ENCODE measurements around the gene SPATC1L.
"Not testable (repeated sequence)": the region's sequence is repeated elsewhere in the genome, so short reads cannot be mapped to it uniquely, and the experiment has no call there.

The SPATC1L gene

GRCh38 chr21:46150073-46150472 is 34.2 kb downstream of the SPATC1L start:
- Histone ChIP-seq H3K4me3 (ENCODE audit: insufficient read depth, low read depth, low read length, poor library complexity, severe bottlenecking) (no peak overlapping the region), H3K27me3 (replicated peaks; ENCODE audit: control insufficient read depth, insufficient read depth, low read length, poor library complexity, severe bottlenecking) (no peaks in the 10 kb centered on the region), H3K27ac (ENCODE audit: insufficient read depth, low read length, poor library complexity, severe bottlenecking) (no peak overlapping the region), H3K9me3 (ENCODE audit: control insufficient read depth, low read length) (no peaks in the 10 kb centered on the region), H3K36me3 (ENCODE audit: control insufficient read depth, insufficient read depth, low read length) (no peaks in the 10 kb centered on the region), H3K4me1 (ENCODE audit: control insufficient read depth, insufficient read depth, low read length, poor library complexity, severe bottlenecking) (no peaks in the 10 kb centered on the region)
- DNase-seq = no peak

GRCh38 chr21:46149205-46149901 is 34.9 kb downstream of the SPATC1L start:
- DNase-seq = no peak

GRCh38 chr21:46148106-46148505 is 36.2 kb downstream of the SPATC1L start:
- Histone ChIP-seq H3K27ac (ENCODE audit: insufficient read depth, low read length, poor library complexity, severe bottlenecking) (no peak overlapping the region), H3K27me3 (replicated peaks; ENCODE audit: control insufficient read depth, insufficient read depth, low read length, poor library complexity, severe bottlenecking) (no peaks in the 10 kb centered on the region), H3K36me3 (ENCODE audit: control insufficient read depth, insufficient read depth, low read length) (no peaks in the 10 kb centered on the region), H3K4me1 (ENCODE audit: control insufficient read depth, insufficient read depth, low read length, poor library complexity, severe bottlenecking) (no peaks in the 10 kb centered on the region), H3K4me3 (ENCODE audit: insufficient read depth, low read depth, low read length, poor library complexity, severe bottlenecking) (no peak overlapping the region), H3K9me3 (ENCODE audit: control insufficient read depth, low read length) (no peaks in the 10 kb centered on the region)
- no peak for DNase-seq

More at GRCh38 chr21:46149205-46149901, 34.9 kb downstream of the SPATC1L start:
- no peaks in the 10 kb centered on the region for H3K36me3 ChIP-seq (ENCODE audit: control insufficient read depth, insufficient read depth, low read length)
- no peak overlapping the region for H3K27ac ChIP-seq (ENCODE audit: insufficient read depth, low read length, poor library complexity, severe bottlenecking)
- H3K9me3 ChIP-seq (ENCODE audit: control insufficient read depth, low read length) = no peaks in the 10 kb centered on the region
- H3K4me3 ChIP-seq (ENCODE audit: insufficient read depth, low read depth, low read length, poor library complexity, severe bottlenecking) = no peak overlapping the region
- no peaks in the 10 kb centered on the region for H3K27me3 ChIP-seq (replicated peaks; ENCODE audit: control insufficient read depth, insufficient read depth, low read length, poor library complexity, severe bottlenecking)
- no peaks in the 10 kb centered on the region for H3K4me1 ChIP-seq (ENCODE audit: control insufficient read depth, insufficient read depth, low read length, poor library complexity, severe bottlenecking)

GRCh38 chr21:46147429-46147828 is 36.8 kb downstream of the SPATC1L start:
- not testable (repeated sequence) for H3K27ac ChIP-seq (ENCODE audit: insufficient read depth, low read length, poor library complexity, severe bottlenecking); H3K9me3 ChIP-seq (ENCODE audit: control insufficient read depth, low read length); H3K4me1 ChIP-seq (ENCODE audit: control insufficient read depth, insufficient read depth, low read length, poor library complexity, severe bottlenecking); H3K27me3 ChIP-seq (replicated peaks; ENCODE audit: control insufficient read depth, insufficient read depth, low read length, poor library complexity, severe bottlenecking); H3K36me3 ChIP-seq (ENCODE audit: control insufficient read depth, insufficient read depth, low read length); H3K4me3 ChIP-seq (ENCODE audit: insufficient read depth, low read depth, low read length, poor library complexity, severe bottlenecking); DNase-seq

- Histone ChIP-seq H3K4me1 (ENCODE audit: control insufficient read depth, insufficient read depth, low read length, poor library complexity, severe bottlenecking) (no peaks in the 10 kb centered on the region), H3K27me3 (replicated peaks; ENCODE audit: control insufficient read depth, insufficient read depth, low read length, poor library complexity, severe bottlenecking) (no peaks in the 10 kb centered on the region), H3K36me3 (ENCODE audit: control insufficient read depth, insufficient read depth, low read length) (no peaks in the 10 kb centered on the region), H3K27ac (ENCODE audit: insufficient read depth, low read length, poor library complexity, severe bottlenecking) (no peak overlapping the region), H3K4me3 (ENCODE audit: insufficient read depth, low read depth, low read length, poor library complexity, severe bottlenecking) (no peak overlapping the region), H3K9me3 (ENCODE audit: control insufficient read depth, low read length) (no peaks in the 10 kb centered on the region)
- no peak for DNase-seq
Observed at GRCh38 chr21:46146856-46147255, 37.4 kb downstream of the SPATC1L start.

GRCh38 chr21:46145840-46146691 is 38.2 kb downstream of the SPATC1L start:
- H3K27ac ChIP-seq (ENCODE audit: insufficient read depth, low read length, poor library complexity, severe bottlenecking) = no peak overlapping the region
- H3K4me3 ChIP-seq (ENCODE audit: insufficient read depth, low read depth, low read length, poor library complexity, severe bottlenecking) = no peak overlapping the region
- no peaks in the 10 kb centered on the region for H3K27me3 ChIP-seq (replicated peaks; ENCODE audit: control insufficient read depth, insufficient read depth, low read length, poor library complexity, severe bottlenecking)
- no peaks in the 10 kb centered on the region for H3K4me1 ChIP-seq (ENCODE audit: control insufficient read depth, insufficient read depth, low read length, poor library complexity, severe bottlenecking)
- no peaks in the 10 kb centered on the region for H3K36me3 ChIP-seq (ENCODE audit: control insufficient read depth, insufficient read depth, low read length)
- no peaks in the 10 kb centered on the region for H3K9me3 ChIP-seq (ENCODE audit: control insufficient read depth, low read length)
- DNase-seq = no peak

- Histone ChIP-seq H3K36me3 (ENCODE audit: control insufficient read depth, insufficient read depth, low read length) (no peaks in the 10 kb centered on the region), H3K9me3 (ENCODE audit: control insufficient read depth, low read length) (no peaks in the 10 kb centered on the region), H3K27me3 (replicated peaks; ENCODE audit: control insufficient read depth, insufficient read depth, low read length, poor library complexity, severe bottlenecking) (no peaks in the 10 kb centered on the region), H3K27ac (ENCODE audit: insufficient read depth, low read length, poor library complexity, severe bottlenecking) (no peak overlapping the region), H3K4me1 (ENCODE audit: control insufficient read depth, insufficient read depth, low read length, poor library complexity, severe bottlenecking) (no peaks in the 10 kb centered on the region), H3K4me3 (ENCODE audit: insufficient read depth, low read depth, low read length, poor library complexity, severe bottlenecking) (no peak overlapping the region)
- no peak for DNase-seq
Observed at GRCh38 chr21:46145159-46145839, 39.0 kb downstream of the SPATC1L start.

- Histone ChIP-seq H3K27me3 (replicated peaks; ENCODE audit: control insufficient read depth, insufficient read depth, low read length, poor library complexity, severe bottlenecking) (no peaks in the 10 kb centered on the region), H3K4me3 (ENCODE audit: insufficient read depth, low read depth, low read length, poor library complexity, severe bottlenecking) (no peak overlapping the region), H3K4me1 (ENCODE audit: control insufficient read depth, insufficient read depth, low read length, poor library complexity, severe bottlenecking) (no peaks in the 10 kb centered on the region), H3K36me3 (ENCODE audit: control insufficient read depth, insufficient read depth, low read length) (no peaks in the 10 kb centered on the region), H3K9me3 (ENCODE audit: control insufficient read depth, low read length) (no peaks in the 10 kb centered on the region), H3K27ac (ENCODE audit: insufficient read depth, low read length, poor library complexity, severe bottlenecking) (no peak overlapping the region)
- no peak for DNase-seq
Observed at GRCh38 chr21:46144464-46145070, 39.7 kb downstream of the SPATC1L start.

GRCh38 chr21:46142582-46143473 is 41.4 kb downstream of the SPATC1L start:
- H3K36me3 ChIP-seq (ENCODE audit: control insufficient read depth, insufficient read depth, low read length) = no peaks in the 10 kb centered on the region
- H3K9me3 ChIP-seq (ENCODE audit: control insufficient read depth, low read length) = no peaks in the 10 kb centered on the region
- no peaks in the 10 kb centered on the region for H3K4me1 ChIP-seq (ENCODE audit: control insufficient read depth, insufficient read depth, low read length, poor library complexity, severe bottlenecking)
- no peak overlapping the region for H3K4me3 ChIP-seq (ENCODE audit: insufficient read depth, low read depth, low read length, poor library complexity, severe bottlenecking)
- H3K27ac ChIP-seq (ENCODE audit: insufficient read depth, low read length, poor library complexity, severe bottlenecking) = no peak overlapping the region
- no peak for DNase-seq
- no peaks in the 10 kb centered on the region for H3K27me3 ChIP-seq (replicated peaks; ENCODE audit: control insufficient read depth, insufficient read depth, low read length, poor library complexity, severe bottlenecking)

Measured in effector memory CD4-positive, alpha-beta T cell (primary cell).